ENCODE measurements around the gene ZGLP1. TPM values are rescaled to one million over a fixed set of nuclear protein-coding genes. Genes with fewer than 3 reads are reported as not detected.
"Not testable (repeated sequence)": the region's sequence is repeated elsewhere in the genome, so short reads cannot be mapped to it uniquely, and the experiment has no call there.

Gene ZGLP1
- total RNA-seq, 1 experiment from 2014 or later, result 1.7 TPM

- DNase-seq (ENCODE audit: low read depth), result no peak
Measured at GRCh38 chr19:10295305-10295846, 14.2 kb downstream of the ZGLP1 start.

GRCh38 chr19:10294368-10294697, 15.3 kb downstream of the ZGLP1 start:
- DNase-seq (ENCODE audit: low read depth), result no peak

- no peak for DNase-seq (ENCODE audit: low read depth)
Measured at GRCh38 chr19:10293637-10294367, 15.8 kb downstream of the ZGLP1 start.

GRCh38 chr19:10292789-10293636, 16.6 kb downstream of the ZGLP1 start:
- no peak for DNase-seq (ENCODE audit: low read depth)

- no peak for DNase-seq (ENCODE audit: low read depth)
Measured at GRCh38 chr19:10292206-10292788, 17.3 kb downstream of the ZGLP1 start.

GRCh38 chr19:10291554-10292205, 17.9 kb downstream of the ZGLP1 start:
- DNase-seq (ENCODE audit: low read depth), result no peak

- DNase-seq (ENCODE audit: low read depth), result no peak
Measured at GRCh38 chr19:10290876-10291553, 18.6 kb downstream of the ZGLP1 start.

- DNase-seq (ENCODE audit: low read depth), result no peak
Measured at GRCh38 chr19:10290357-10290875, 19.2 kb downstream of the ZGLP1 start.

- no peak for DNase-seq (ENCODE audit: low read depth)
Measured at GRCh38 chr19:10289836-10290356, 19.7 kb downstream of the ZGLP1 start, which contains the start of gene ICAM5. Gene ICAM5, plus strand, starts transcription at chr19:10289952. Its CDS starts 92 bp downstream, at chr19:10290044.

- no peak for DNase-seq (ENCODE audit: low read depth)
Measured at GRCh38 chr19:10289167-10289835, 20.3 kb downstream of the ZGLP1 start.

GRCh38 chr19:10288662-10289166, 20.9 kb downstream of the ZGLP1 start:
- DNase-seq (ENCODE audit: low read depth), result no peak

GRCh38 chr19:10286803-10287737, 22.5 kb downstream of the ZGLP1 start, which contains the start of gene ICAM4:
Gene ICAM4, plus strand, starts transcription at chr19:10286955. Its CDS starts 58 bp downstream, at chr19:10287013.
- no peak for DNase-seq (ENCODE audit: low read depth)

GRCh38 chr19:10285393-10285792, 24.2 kb downstream of the ZGLP1 start:
- no peak for DNase-seq (ENCODE audit: low read depth)

GRCh38 chr19:10284960-10285278, 24.7 kb downstream of the ZGLP1 start:
- no peak for DNase-seq (ENCODE audit: low read depth)

GRCh38 chr19:10284065-10284959, 25.3 kb downstream of the ZGLP1 start:
- no peak for DNase-seq (ENCODE audit: low read depth)

- DNase-seq (ENCODE audit: low read depth), result no peak
Measured at GRCh38 chr19:10283301-10284064, 26.1 kb downstream of the ZGLP1 start.

- DNase-seq (ENCODE audit: low read depth), result not testable (repeated sequence)
Measured at GRCh38 chr19:10282043-10282442, 27.6 kb downstream of the ZGLP1 start.
